ENCODE data around the gene UBE2D4. TPM values are rescaled to one million over a fixed set of nuclear protein-coding genes. Genes with fewer than 3 reads are reported as not detected.
A peak's percentile ranks its signal among the peaks of the same experiment; 100 is the strongest.
"Not testable (repeated sequence)": the region's sequence is repeated elsewhere in the genome, so short reads cannot be mapped to it uniquely, and the experiment has no call there.

The UBE2D4 gene
- total RNA-seq, 1 donor from 2014 or later, result 15.6 TPM

DNA sequence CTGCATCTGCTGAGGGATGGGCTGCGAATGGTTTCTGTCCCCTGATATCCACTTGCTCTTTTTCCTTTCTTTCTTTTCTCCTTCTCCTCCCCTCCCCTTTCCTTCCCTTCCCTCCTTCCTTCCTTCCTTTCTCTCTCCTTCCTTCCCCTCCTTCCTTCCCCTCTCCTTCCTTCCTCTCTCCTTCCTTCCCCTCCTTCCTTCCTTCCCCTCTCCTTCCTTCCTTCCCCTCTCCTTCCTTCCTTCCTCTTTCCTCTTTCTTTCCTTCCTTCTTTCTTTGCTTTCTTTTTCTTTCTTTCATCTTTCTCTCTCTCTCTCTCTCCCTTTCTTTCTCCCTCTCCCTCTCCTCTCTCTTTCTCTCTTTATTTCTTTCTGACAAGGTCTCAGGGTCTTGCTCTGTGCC, 51.3 kb downstream of the UBE2D4 start:
- Mint-ChIP-seq H3K9me3 (no peaks in the 10 kb centered on the region), H3K4me3 (no peak overlapping the region), H3K36me3 (ENCODE audit: low read depth) (no peaks in the 10 kb centered on the region), H3K4me1 (no peaks in the 10 kb centered on the region), H3K27me3 (ENCODE audit: low read depth) (no peaks in the 10 kb centered on the region), H3K27ac (ENCODE audit: unreplicated experiment) (no peak overlapping the region)
- DNase-seq (ENCODE audit: low read depth, low spot score), result no peak
- TF ChIP-seq, protein P1, sequence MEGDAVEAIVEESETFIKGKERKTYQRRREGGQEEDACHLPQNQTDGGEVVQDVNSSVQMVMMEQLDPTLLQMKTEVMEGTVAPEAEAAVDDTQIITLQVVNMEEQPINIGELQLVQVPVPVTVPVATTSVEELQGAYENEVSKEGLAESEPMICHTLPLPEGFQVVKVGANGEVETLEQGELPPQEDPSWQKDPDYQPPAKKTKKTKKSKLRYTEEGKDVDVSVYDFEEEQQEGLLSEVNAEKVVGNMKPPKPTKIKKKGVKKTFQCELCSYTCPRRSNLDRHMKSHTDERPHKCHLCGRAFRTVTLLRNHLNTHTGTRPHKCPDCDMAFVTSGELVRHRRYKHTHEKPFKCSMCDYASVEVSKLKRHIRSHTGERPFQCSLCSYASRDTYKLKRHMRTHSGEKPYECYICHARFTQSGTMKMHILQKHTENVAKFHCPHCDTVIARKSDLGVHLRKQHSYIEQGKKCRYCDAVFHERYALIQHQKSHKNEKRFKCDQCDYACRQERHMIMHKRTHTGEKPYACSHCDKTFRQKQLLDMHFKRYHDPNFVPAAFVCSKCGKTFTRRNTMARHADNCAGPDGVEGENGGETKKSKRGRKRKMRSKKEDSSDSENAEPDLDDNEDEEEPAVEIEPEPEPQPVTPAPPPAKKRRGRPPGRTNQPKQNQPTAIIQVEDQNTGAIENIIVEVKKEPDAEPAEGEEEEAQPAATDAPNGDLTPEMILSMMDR (conservative IDR thresholded peaks at IDR 0.05), result no peak

DNA sequence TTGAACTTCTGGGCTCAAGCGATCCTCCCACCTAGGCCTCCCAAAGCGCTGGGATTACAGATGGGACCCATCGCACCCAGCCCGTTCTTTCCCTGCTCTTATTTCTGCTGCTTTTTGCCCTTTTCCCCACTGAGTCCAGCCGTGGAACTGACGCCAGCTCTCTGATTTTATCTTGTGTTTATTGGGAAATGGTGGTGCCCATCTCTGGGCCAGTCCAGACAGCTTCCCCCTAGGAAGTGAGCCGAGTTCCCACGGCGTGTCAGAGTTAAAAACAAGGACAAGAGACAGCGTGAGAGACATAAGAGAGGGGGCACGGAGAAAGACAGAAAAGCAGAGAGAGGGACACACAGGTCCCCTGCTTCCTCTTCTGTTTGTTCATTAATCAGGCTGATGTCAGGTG, 51.9 kb downstream of the UBE2D4 start:
- H3K4me3 Mint-ChIP-seq; DNase-seq (ENCODE audit: low read depth, low spot score); H3K36me3 Mint-ChIP-seq (ENCODE audit: low read depth); H3K9me3 Mint-ChIP-seq; H3K4me1 Mint-ChIP-seq; H3K27me3 Mint-ChIP-seq (ENCODE audit: low read depth); H3K27ac Mint-ChIP-seq (ENCODE audit: unreplicated experiment): not testable (repeated sequence)

DNA sequence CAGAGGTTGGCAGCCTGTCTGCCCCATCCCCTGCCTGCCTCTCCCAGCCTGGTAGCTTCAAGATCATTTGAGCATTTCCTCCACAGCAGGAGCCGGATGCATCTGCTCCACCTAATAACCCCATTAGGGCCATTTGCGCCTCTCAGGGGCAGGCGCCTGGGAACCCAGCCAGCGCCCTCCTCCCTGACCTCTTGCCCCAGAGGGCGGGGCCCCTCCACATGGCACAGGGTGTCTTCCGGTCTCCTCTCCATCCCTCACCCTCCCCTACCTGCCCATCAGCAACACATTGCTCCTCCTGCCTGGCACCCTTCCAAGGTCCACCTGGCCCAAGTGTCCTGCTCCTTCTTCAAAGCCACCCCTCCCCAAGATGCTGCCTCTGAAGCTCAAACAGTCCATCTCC, 56.6 kb downstream of the UBE2D4 start:
- not testable (repeated sequence) for H3K27ac Mint-ChIP-seq (ENCODE audit: unreplicated experiment); H3K36me3 Mint-ChIP-seq (ENCODE audit: low read depth); H3K4me1 Mint-ChIP-seq; H3K9me3 Mint-ChIP-seq; H3K27me3 Mint-ChIP-seq (ENCODE audit: low read depth); H3K4me3 Mint-ChIP-seq; DNase-seq (ENCODE audit: low read depth, low spot score)

DNA sequence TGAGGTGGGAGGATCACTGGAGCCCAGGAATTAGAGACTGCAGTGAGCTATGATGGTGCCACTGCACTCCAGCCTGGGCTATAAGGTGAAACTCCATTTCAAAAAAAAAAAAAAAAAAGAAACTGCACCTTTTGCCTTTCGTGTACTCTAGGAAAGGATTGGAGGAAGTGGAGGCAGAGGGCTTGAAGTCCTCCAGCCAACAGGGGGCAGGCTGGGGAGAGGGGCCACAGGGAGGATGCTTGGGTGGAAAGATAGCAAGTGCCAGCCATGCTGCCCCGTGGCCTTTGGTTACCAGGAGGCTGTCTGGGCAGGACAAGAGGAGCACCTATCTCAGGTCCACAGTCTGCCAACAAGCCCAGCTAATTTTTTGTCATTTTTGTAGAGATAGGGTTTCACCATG, 57.5 kb downstream of the UBE2D4 start:
- H3K4me1 Mint-ChIP-seq; H3K27me3 Mint-ChIP-seq (ENCODE audit: low read depth); H3K9me3 Mint-ChIP-seq; H3K27ac Mint-ChIP-seq (ENCODE audit: unreplicated experiment); DNase-seq (ENCODE audit: low read depth, low spot score); H3K4me3 Mint-ChIP-seq; H3K36me3 Mint-ChIP-seq (ENCODE audit: low read depth): not testable (repeated sequence)

DNA sequence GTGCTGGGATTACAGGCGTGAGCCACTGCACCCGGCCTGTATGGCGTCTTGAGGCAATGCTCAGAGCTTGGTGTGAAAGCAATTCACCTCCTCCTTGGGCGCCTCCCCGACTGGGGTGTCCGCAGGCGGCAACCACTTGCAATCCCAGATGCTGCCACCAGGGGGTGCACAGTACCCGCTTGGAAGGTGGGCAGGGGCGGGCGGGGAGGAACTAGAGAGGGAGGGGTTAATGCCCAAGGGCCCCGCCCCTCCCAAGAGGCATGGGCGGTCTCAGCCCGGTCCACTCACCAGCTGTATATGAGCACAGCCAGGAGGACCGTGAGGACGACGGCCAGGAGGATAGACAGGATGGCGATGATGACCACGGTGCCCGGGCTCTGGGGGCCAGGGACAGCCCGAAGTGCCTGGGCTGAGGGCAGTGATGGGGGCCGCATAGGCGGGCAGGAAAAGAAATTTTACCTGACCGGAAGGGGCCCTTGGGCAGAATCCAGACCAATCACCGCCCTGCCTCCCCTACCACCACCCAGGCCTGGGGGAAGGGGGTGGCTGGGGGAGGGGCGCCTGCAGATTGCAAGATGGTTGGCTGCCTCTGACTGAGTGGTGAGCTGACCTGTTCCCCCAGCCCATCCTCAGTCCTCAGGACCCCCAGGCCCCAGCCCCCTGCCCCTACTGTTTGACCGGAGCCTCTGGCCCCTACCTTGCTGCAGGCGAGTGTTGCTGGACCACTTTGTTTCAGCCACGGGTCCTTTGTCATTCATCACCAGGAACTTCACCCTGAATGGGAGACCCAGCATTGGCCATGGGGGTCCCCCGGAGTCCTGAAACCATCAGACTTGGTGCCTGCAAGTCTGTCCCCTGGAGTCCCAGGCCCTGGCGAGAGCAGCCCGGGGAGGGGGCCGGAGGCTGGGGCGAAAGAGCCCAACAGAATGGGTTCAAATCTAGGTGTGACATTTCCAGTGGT, 59.9 kb downstream of the UBE2D4 start:
- peak; percentile 86 for DNase-seq (ENCODE audit: low read depth, low spot score)
- not testable (repeated sequence) for H3K4me1 Mint-ChIP-seq; H3K9me3 Mint-ChIP-seq; H3K27me3 Mint-ChIP-seq (ENCODE audit: low read depth); H3K36me3 Mint-ChIP-seq (ENCODE audit: low read depth); H3K27ac Mint-ChIP-seq (ENCODE audit: unreplicated experiment)
- TF ChIP-seq, protein P1 (conservative IDR thresholded peaks at IDR 0.05), result peak; percentile 71
- peak overlapping the region; percentile 74 for H3K4me3 Mint-ChIP-seq

DNA sequence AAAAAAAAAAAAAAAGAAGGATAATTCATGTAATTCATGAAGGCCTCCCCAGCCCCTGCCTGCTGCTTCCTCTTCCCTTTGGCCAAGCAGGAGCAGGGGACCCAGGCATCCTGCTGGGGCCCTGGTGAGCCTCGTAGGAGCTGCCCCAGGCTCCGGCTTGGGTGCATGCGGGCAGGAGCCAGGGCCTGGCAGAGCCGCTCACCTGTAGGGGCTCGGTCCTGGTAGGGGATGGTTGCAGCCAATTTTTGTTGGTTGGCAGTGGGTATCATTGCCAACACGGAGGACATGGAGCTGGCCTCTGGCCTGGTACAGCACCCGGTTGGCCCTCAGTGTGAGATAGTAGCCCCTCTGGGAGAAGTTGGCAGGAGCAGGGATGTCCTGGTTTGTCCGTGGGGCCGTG, 61.2 kb downstream of the UBE2D4 start:
- H3K27me3 Mint-ChIP-seq (ENCODE audit: low read depth); DNase-seq (ENCODE audit: low read depth, low spot score); H3K4me3 Mint-ChIP-seq; H3K4me1 Mint-ChIP-seq; H3K36me3 Mint-ChIP-seq (ENCODE audit: low read depth); H3K9me3 Mint-ChIP-seq; H3K27ac Mint-ChIP-seq (ENCODE audit: unreplicated experiment): not testable (repeated sequence)

DNA sequence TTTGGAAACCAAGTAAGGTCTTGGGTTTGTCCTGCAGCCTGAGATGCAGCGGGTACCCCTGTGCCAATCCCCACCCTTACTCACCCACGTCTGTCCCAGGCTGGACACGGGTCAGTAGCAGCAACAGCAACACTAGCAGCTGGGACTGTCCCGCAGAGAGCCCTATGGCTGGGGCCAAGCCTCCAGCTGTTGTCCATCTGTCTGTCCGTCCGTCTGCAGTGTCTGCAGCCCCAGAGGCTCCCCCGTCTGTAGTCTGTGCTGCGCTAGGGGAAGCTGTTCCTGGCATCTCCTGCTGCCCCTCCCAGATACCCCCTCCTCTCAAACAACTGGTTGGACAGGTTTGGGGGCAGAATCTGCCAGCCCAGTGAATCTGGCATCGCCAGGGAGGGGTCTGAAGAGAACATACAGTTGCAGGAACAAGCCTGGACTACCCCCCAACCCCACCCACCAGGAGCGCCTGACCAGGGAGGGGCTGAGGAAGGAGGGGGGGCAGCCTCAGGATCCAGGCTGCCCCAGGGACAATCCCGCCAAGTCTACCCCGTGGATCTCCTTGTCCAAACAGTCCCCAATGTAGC, 63.9 kb downstream of the UBE2D4 start:
- H3K4me3 Mint-ChIP-seq; H3K27me3 Mint-ChIP-seq (ENCODE audit: low read depth); H3K9me3 Mint-ChIP-seq; H3K36me3 Mint-ChIP-seq (ENCODE audit: low read depth); H3K4me1 Mint-ChIP-seq; DNase-seq (ENCODE audit: low read depth, low spot score); H3K27ac Mint-ChIP-seq (ENCODE audit: unreplicated experiment): not testable (repeated sequence)

DNA sequence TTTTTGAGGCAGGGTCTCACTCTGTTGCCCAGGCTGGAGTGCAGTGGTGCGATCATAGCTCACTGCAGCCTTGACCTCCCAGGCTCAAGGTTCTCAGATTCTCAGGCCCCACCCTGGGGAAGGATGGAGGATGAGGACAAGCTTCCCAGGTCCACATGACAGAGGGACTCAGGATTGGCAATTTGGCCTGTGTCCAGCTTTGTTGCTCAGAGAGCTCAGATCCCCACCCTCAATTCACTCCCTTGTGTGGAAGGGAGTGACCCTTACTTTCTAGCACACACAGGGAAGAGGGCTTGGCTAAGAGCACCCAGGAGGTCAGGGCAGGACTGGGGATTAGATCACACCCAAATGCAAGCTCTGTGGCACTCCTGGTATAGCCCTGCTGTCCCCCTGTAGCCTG, 64.6 kb downstream of the UBE2D4 start:
- H3K36me3 Mint-ChIP-seq (ENCODE audit: low read depth); H3K27me3 Mint-ChIP-seq (ENCODE audit: low read depth); H3K4me1 Mint-ChIP-seq; H3K27ac Mint-ChIP-seq (ENCODE audit: unreplicated experiment); DNase-seq (ENCODE audit: low read depth, low spot score); H3K9me3 Mint-ChIP-seq; H3K4me3 Mint-ChIP-seq: not testable (repeated sequence)

DNA sequence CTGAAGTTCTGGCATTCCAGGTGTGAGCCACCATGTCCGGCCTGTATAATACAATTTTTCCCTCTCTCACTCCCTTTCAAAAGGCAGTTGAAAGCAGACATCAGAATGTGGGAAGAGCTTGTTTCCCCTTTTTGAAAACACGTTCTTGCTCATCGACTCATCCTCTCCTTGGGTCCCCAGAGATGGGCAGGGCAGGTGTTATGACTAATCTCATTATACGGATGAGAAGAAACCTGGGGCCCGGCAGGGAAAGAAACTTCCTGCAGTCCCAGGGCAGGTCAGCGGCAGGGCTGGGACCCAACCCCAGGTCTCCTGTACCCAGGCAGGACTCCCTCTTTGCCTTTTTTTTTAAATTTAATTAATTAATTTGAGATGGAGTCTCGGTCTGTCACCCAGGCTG, 66.7 kb downstream of the UBE2D4 start:
- H3K27ac Mint-ChIP-seq (ENCODE audit: unreplicated experiment); H3K36me3 Mint-ChIP-seq (ENCODE audit: low read depth); H3K4me3 Mint-ChIP-seq; H3K9me3 Mint-ChIP-seq; H3K4me1 Mint-ChIP-seq; DNase-seq (ENCODE audit: low read depth, low spot score); H3K27me3 Mint-ChIP-seq (ENCODE audit: low read depth): not testable (repeated sequence)

DNA sequence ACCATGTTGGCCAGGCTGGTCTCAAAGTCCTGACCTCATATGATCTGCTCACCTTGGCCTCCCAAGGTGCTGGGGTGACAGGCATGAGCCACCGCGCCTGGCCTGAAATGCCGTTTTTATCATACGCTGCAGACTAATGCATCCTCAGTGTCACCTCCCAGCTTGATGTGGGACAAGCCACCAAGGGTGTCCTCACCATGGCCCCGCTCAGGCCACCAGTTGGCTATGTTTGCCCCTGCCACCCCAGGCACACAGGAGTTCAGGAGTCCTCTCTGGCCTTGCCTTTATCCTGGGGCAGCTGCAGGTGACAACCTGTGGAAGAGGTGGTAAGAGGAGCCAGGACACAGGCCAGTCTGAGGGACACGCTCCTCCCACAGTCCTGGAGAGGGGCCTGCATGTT, 68.4 kb downstream of the UBE2D4 start:
- not testable (repeated sequence) for H3K27me3 Mint-ChIP-seq (ENCODE audit: low read depth)

DNA sequence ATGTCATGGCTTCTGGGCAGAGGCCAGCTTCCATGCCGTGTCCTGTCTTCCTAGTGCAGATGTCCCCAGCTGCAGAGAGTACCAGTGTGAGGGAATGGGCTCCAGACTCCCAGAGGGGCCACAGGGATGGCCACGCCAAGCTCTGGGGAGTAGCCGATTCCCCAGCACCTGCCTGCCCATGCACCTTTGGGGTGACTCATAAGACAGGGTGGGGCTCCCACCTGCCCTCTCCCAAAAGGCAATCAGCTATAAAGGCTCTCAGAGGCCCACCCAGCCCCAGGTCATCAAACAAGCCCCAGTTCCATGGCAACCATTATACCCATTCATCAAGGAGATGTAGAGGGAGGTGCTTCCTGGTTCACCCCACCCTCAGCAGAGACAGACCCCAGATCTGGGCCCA, 71.3 kb downstream of the UBE2D4 start, which contains the start of gene SPDYE1:
Gene SPDYE1, plus strand, starts transcription at position 366 of the 400 bp plus-strand sequence. CDS start 2,053 bp downstream, outside the sequence.
- H3K36me3 Mint-ChIP-seq (ENCODE audit: low read depth); H3K27ac Mint-ChIP-seq (ENCODE audit: unreplicated experiment); H3K9me3 Mint-ChIP-seq; H3K4me1 Mint-ChIP-seq; H3K27me3 Mint-ChIP-seq (ENCODE audit: low read depth); DNase-seq (ENCODE audit: low read depth, low spot score); H3K4me3 Mint-ChIP-seq: not testable (repeated sequence)

More for the DNA sequence above, 68.4 kb downstream of the UBE2D4 start:
- DNase-seq (ENCODE audit: low read depth, low spot score); H3K4me3 Mint-ChIP-seq; H3K36me3 Mint-ChIP-seq (ENCODE audit: low read depth); H3K27ac Mint-ChIP-seq (ENCODE audit: unreplicated experiment); H3K9me3 Mint-ChIP-seq; H3K4me1 Mint-ChIP-seq: not testable (repeated sequence)

Data from neural crest cell (in vitro differentiated cells).